Transverse colon (tissue), 3 donors: ENCODE results near the gene EDN3.

Source experiments
- EP300 ChIP-seq: sonication (generic); formaldehyde crosslinking; IDR thresholded peaks from one replicate; pipeline ENCODE4 v1.6.1; 2017; ENCODE audit warnings: antibody characterized with exemption, low read depth
- TF ChIP-seq, protein P1 (sequence below), 5 experiments: fragments of 200-600 bp in 3 of 5; fragments of 450-650 bp in 2 of 5; sonication (generic) in 3 of 5; IDR thresholded peaks; 1 replicate in 2 of 5; 2 replicates in 3 of 5; pipeline ENCODE4 v1.5.1; 2016 to 2017; ENCODE audit warnings: antibody characterized with exemption in 5 of 5, inconsistent platforms in 3 of 5, mild to moderate bottlenecking in 2 of 5, moderate library complexity in 1 of 5

DNA sequence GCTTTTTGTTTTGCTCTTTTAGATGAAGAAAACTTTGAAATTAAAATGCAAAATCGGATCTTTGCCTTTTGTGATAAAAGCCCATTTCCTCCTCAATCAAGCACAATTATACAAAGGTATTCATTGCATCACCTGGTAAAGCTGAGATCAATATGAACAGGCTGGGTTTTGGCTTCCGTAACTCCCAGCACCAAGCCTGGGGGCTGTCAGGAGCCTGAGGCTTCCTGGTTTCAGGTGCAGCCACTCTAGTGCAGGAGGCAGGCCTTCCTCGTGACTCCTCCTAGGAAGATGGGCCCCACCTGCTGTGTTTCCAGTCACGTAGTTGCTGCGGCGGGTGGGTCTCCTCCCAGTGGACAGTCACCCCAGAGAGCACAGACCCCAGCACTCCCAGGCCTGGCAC, 54.0 kb downstream of the EDN3 start:
- TF ChIP-seq, protein P1, sequence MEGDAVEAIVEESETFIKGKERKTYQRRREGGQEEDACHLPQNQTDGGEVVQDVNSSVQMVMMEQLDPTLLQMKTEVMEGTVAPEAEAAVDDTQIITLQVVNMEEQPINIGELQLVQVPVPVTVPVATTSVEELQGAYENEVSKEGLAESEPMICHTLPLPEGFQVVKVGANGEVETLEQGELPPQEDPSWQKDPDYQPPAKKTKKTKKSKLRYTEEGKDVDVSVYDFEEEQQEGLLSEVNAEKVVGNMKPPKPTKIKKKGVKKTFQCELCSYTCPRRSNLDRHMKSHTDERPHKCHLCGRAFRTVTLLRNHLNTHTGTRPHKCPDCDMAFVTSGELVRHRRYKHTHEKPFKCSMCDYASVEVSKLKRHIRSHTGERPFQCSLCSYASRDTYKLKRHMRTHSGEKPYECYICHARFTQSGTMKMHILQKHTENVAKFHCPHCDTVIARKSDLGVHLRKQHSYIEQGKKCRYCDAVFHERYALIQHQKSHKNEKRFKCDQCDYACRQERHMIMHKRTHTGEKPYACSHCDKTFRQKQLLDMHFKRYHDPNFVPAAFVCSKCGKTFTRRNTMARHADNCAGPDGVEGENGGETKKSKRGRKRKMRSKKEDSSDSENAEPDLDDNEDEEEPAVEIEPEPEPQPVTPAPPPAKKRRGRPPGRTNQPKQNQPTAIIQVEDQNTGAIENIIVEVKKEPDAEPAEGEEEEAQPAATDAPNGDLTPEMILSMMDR (IDR thresholded peaks at IDR 0.05), result no peak
- no peak for TF ChIP-seq EP300
